GM21447 (cell line): ENCODE results near the gene NKX6-2.
"Not testable (repeated sequence)": the region's sequence is repeated elsewhere in the genome, so short reads cannot be mapped to it uniquely, and the experiment has no call there.

ENCODE experiments used
- ATAC-seq: cut with Tn5 transposase; IDR thresholded peaks from one replicate; pipeline ENCODE4 v1.9.1; 2021; ENCODE audit not compliant: unreplicated experiment

NKX6-2 gene

GRCh38 chr10:132785723-132786475 lies at the start of gene NKX6-2:
Gene NKX6-2, minus strand, starts transcription at chr10:132786147. Its CDS starts 199 bp downstream, at chr10:132785948.
- ATAC-seq: no peak

GRCh38 chr10:132834891-132835847 lies 49.2 kb upstream of the NKX6-2 start:
- ATAC-seq: no peak

GRCh38 chr10:132834311-132834761 lies 48.4 kb upstream of the NKX6-2 start:
- no peak for ATAC-seq

- no peak for ATAC-seq
Measured at GRCh38 chr10:132833421-132834111, 47.6 kb upstream of the NKX6-2 start.

GRCh38 chr10:132832186-132832969 lies 46.4 kb upstream of the NKX6-2 start:
- no peak for ATAC-seq

GRCh38 chr10:132829403-132829802 lies 43.5 kb upstream of the NKX6-2 start:
- ATAC-seq: no peak

- no peak for ATAC-seq
Measured at GRCh38 chr10:132828681-132829080, 42.7 kb upstream of the NKX6-2 start.

- ATAC-seq: no peak
Measured at GRCh38 chr10:132827861-132828539, 42.1 kb upstream of the NKX6-2 start.

GRCh38 chr10:132827423-132827789 lies 41.5 kb upstream of the NKX6-2 start:
- no peak for ATAC-seq

GRCh38 chr10:132826524-132827422 lies 40.8 kb upstream of the NKX6-2 start:
- no peak for ATAC-seq

- not testable (repeated sequence) for ATAC-seq
Measured at GRCh38 chr10:132825783-132826523, 40.0 kb upstream of the NKX6-2 start.

GRCh38 chr10:132820056-132820455 lies 34.1 kb upstream of the NKX6-2 start:
- ATAC-seq: no peak

- no peak for ATAC-seq
Measured at GRCh38 chr10:132817701-132818211, 31.8 kb upstream of the NKX6-2 start.

GRCh38 chr10:132816718-132817117 lies 30.8 kb upstream of the NKX6-2 start:
- no peak for ATAC-seq

GRCh38 chr10:132815168-132815857 lies 29.4 kb upstream of the NKX6-2 start:
- no peak for ATAC-seq

GRCh38 chr10:132814469-132814856 lies 28.5 kb upstream of the NKX6-2 start:
- no peak for ATAC-seq
